Esophagus squamous epithelium (tissue), 5 donors: ENCODE measurements around the gene ERCC1. TPM values are rescaled to one million over a fixed set of nuclear protein-coding genes. Genes with fewer than 3 reads are reported as not detected.

Experiments
- DNase-seq: peaks from one replicate; lab custom pipeline; 2025; lab: John Stamatoyannopoulos, UW
- H3K27ac ChIP-seq, 4 donors: fragments of 200-600 bp; sonication (generic); one replicate each; pipeline ENCODE4 v1.5.1; 2016 to 2019; ENCODE audit warnings: mild to moderate bottlenecking in 1 of 4
- H3K27me3 ChIP-seq, 4 donors: fragments of 200-600 bp; sonication (generic); 1 replicate in 3 of 4; 2 replicates in 1 of 4; pipeline versions ENCODE4 v1.5.1 to v1.6.0; 2017 to 2021; ENCODE audit warnings: antibody characterized with exemption in 1 of 4
- H3K36me3 ChIP-seq, 3 donors: fragments of 200-600 bp; sonication (generic); one replicate each; pipeline ENCODE4 v1.5.1; 2016 to 2019
- H3K4me1 ChIP-seq, 3 donors: fragments of 200-600 bp; sonication (generic); one replicate each; pipeline ENCODE4 v1.5.1; 2017 to 2019
- H3K4me3 ChIP-seq, 4 donors: fragments of 200-600 bp; sonication (generic); 1 replicate in 3 of 4; 2 replicates in 1 of 4; pipeline ENCODE4 v1.5.1; 2016 to 2019; ENCODE audit warnings: mild to moderate bottlenecking in 2 of 4, moderate library complexity in 1 of 4
- H3K9me3 ChIP-seq, 3 donors: fragments of 200-600 bp; sonication (generic); one replicate each; pipeline ENCODE4 v1.5.1; 2016 to 2019
- POLR2A ChIP-seq, 4 donors: fragments of 450-650 bp; IDR thresholded peaks; one replicate each; pipeline ENCODE4 v1.6.1; 2017; ENCODE audit warnings: antibody characterized with exemption in 4 of 4, mild to moderate bottlenecking in 4 of 4, moderate library complexity in 3 of 4
- whole genome bisulfite sequencing, 2 donors: methylation state at CpG; one replicate each; pipeline ENCODE4 v1.1.5; 2018; 5-methylcytosine and 5-hydroxymethylcytosine counted together
- intact Hi-C: fragments of 100-400 bp; cut with DNase I; formaldehyde crosslinking; loops from one replicate; pipeline ENCODE4 v1.15.0; 2022
- total RNA-seq, 4 donors: library from RNA; depleted of rRNA; stranded (reverse); fragments of >200 nt; gene quantifications; one replicate each; pipeline ENCODE4 v1.1.0, GENCODE V29; 2016
- TF ChIP-seq, protein P1 (sequence below), 6 experiments: fragments of 450-650 bp in 4 of 6; fragments of 200-600 bp in 2 of 6; sonication (generic) in 2 of 6; IDR thresholded peaks; one replicate each; pipeline ENCODE4 v1.5.1; 2016 to 2019; ENCODE audit warnings: antibody characterized with exemption in 6 of 6, mild to moderate bottlenecking in 4 of 6, moderate library complexity in 4 of 6
- donor health status: DM: yes; HTN: yes; CAD: no.

Gene ERCC1
- total RNA-seq, 4 donors from 2014 or later = 27.7 to 80.9 (median 48.5) TPM

DNA sequence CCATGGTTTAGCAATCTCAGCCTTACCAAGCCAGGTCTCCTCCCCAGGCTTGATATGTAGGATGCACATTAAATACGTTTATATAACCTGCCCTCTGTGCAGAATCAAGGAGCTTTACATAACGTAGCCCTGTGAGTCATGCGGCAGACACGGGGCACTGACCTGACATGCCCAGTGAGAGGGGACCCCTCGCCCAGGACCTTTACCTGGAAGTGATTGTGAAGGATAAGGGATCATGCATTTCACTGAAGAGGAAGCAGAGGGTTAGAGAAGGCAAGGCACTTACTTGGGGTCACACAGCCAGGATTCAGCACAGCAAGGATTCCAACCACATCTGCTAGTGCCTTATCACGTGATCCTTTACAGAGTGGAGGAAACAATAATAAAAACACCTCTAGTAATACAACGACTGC lies 25.2 kb upstream of the ERCC1 start:
- H3K9me3 ChIP-seq = no peaks in the 10 kb centered on the region
- no peaks in the 10 kb centered on the region for H3K36me3 ChIP-seq
- intact Hi-C loops = no loop called here
- peak overlapping the region; percentile 88 to 97 (median 90) for H3K27ac ChIP-seq
- 33 to 34% methylated on average over 6 of the region's 7 CpGs for WGBS, 2 donors
- peak in 2 of 4 donors; percentile 24 to 29 for TF ChIP-seq POLR2A (IDR thresholded peaks at IDR 0.05)
- TF ChIP-seq, protein P1, sequence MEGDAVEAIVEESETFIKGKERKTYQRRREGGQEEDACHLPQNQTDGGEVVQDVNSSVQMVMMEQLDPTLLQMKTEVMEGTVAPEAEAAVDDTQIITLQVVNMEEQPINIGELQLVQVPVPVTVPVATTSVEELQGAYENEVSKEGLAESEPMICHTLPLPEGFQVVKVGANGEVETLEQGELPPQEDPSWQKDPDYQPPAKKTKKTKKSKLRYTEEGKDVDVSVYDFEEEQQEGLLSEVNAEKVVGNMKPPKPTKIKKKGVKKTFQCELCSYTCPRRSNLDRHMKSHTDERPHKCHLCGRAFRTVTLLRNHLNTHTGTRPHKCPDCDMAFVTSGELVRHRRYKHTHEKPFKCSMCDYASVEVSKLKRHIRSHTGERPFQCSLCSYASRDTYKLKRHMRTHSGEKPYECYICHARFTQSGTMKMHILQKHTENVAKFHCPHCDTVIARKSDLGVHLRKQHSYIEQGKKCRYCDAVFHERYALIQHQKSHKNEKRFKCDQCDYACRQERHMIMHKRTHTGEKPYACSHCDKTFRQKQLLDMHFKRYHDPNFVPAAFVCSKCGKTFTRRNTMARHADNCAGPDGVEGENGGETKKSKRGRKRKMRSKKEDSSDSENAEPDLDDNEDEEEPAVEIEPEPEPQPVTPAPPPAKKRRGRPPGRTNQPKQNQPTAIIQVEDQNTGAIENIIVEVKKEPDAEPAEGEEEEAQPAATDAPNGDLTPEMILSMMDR (IDR thresholded peaks at IDR 0.05) = no peak
- no peaks in the 10 kb centered on the region for H3K27me3 ChIP-seq
- peaks cover 25 to 87% (median 55%) of the 10 kb centered on the region in 3 donors for H3K4me1 ChIP-seq
- no peak for DNase-seq
- H3K4me3 ChIP-seq = peak overlapping the region in 1 of 4 donors; percentile 68

DNA sequence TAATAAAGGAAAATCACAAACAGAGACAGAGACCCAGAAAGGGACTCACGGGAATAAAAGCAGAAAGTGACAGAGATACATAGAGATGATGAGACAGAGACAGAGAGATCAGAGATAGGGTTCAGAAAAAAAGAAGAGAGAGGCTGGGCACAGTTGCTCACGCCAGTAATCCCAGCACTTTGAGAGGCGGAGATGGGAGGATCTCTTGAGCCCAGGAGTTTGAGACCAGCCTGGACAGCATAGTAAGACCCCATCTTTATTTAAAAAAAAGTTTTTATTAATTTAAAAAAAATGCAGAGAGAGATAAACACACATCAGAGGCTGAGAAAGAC lies 24.7 kb upstream of the ERCC1 start:
- intact Hi-C loops = no loop called here
- no peak for DNase-seq
- Histone ChIP-seq H3K27me3 (no peaks in the 10 kb centered on the region), H3K4me1 (peaks cover 29 to 87% (median 55%) of the 10 kb centered on the region in 3 donors), H3K4me3 (no peak overlapping the region), H3K9me3 (no peaks in the 10 kb centered on the region), H3K27ac (peak overlapping the region; percentile 88 to 97 (median 90)), H3K36me3 (no peaks in the 10 kb centered on the region)
- 42 to 56% methylated on average over 3 of the region's 3 CpGs for WGBS, 2 donors
- no peak for TF ChIP-seq POLR2A (IDR thresholded peaks at IDR 0.05)
- TF ChIP-seq, protein P1 (IDR thresholded peaks at IDR 0.05) = no peak

DNA sequence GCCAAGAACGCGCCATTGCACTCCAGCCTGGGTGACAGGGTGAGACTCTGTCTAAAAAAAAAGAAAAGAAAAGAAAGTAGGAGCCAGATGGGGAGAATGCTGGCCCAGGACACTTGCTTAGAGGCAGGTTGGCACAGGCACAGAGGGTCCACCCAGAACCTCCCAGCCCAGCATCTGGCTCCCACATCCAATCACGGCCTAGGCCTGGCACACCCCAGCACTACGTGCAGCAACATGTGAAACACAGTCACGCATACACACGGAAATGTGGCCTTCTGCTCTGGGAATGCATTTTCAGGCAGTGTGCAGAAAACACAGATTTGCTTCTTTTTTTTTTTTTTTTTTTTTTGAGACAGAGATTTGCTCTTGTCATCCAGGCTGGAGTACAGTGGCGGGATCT lies 23.2 kb upstream of the ERCC1 start:
- intact Hi-C loops = no loop called here
- no peaks in the 10 kb centered on the region for H3K36me3 ChIP-seq
- H3K4me1 ChIP-seq = peaks cover 37 to 91% (median 60%) of the 10 kb centered on the region in 3 donors
- H3K27me3 ChIP-seq = no peaks in the 10 kb centered on the region
- H3K4me3 ChIP-seq = no peak overlapping the region
- 39 to 49% methylated on average over 5 to 7 of the region's 7 CpGs for WGBS, 2 donors
- H3K9me3 ChIP-seq = no peaks in the 10 kb centered on the region
- TF ChIP-seq, protein P1 (IDR thresholded peaks at IDR 0.05) = no peak
- peak in 1 of 4 donors; percentile 25 for TF ChIP-seq POLR2A (IDR thresholded peaks at IDR 0.05)
- DNase-seq = no peak
- H3K27ac ChIP-seq = peak overlapping the region; percentile 88 to 97 (median 90)

DNA sequence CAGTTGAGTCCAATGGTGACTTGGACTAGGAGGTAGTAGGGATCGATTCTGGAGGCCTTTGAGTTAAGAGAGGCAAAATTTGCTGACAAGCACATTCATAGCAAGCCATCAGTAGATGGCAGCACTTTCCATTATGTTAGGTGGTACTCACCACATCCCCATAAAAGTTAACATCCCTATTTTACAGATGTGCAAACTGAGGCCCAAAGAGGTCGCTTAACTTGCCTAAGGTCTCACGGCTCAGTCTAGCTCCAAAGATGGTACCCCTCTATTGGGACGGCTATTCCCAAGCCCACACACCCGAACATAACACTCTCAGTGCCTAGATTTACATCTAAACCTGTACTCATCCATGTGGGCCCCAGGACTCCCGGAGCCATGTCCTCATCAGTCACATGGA lies 22.6 kb upstream of the ERCC1 start:
- H3K27ac ChIP-seq = peak overlapping the region; percentile 88 to 97 (median 90)
- H3K4me3 ChIP-seq = no peak overlapping the region
- no peaks in the 10 kb centered on the region for H3K36me3 ChIP-seq
- 43 to 84% methylated on average over 4 of the region's 6 CpGs for WGBS, 2 donors
- no peaks in the 10 kb centered on the region for H3K9me3 ChIP-seq
- intact Hi-C loops = no loop called here
- peaks cover 33 to 84% (median 56%) of the 10 kb centered on the region in 3 donors for H3K4me1 ChIP-seq
- H3K27me3 ChIP-seq = no peaks in the 10 kb centered on the region
- no peak for DNase-seq
- no peak for TF ChIP-seq POLR2A (IDR thresholded peaks at IDR 0.05)
- TF ChIP-seq, protein P1 (IDR thresholded peaks at IDR 0.05) = peak in 2 of 6 experiments; percentile 28 to 30

DNA sequence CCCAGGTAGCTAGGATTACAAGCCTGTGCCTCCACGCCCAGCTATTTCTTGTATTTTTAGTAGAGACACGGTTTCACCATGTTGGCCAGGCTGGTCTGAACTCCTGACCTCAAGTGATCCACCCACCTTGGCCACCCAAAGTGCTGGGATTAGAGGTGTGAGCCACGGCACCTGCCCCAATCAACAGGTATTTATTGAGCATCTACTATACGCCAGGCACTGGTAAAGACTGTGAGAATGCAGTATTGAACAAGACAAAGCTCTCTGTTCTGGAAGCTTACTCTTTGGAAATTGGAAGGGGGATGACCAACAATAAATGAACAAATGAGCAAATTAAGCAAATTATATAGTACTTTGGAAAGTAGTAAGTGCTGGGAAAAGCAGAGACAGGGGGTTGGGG lies 21.4 kb upstream of the ERCC1 start:
- Histone ChIP-seq H3K36me3 (no peaks in the 10 kb centered on the region), H3K9me3 (no peaks in the 10 kb centered on the region), H3K4me3 (no peak overlapping the region), H3K27me3 (no peaks in the 10 kb centered on the region), H3K4me1 (peaks cover 29 to 88% (median 58%) of the 10 kb centered on the region in 3 donors), H3K27ac (peak overlapping the region; percentile 88 to 97 (median 93))
- 53 to 100% methylated on average over 1 to 4 of the region's 4 CpGs for WGBS, 2 donors
- DNase-seq = no peak
- intact Hi-C loops = no loop called here
- TF ChIP-seq, protein P1 (IDR thresholded peaks at IDR 0.05) = no peak
- TF ChIP-seq POLR2A (IDR thresholded peaks at IDR 0.05) = no peak
